ENCODE measurements around the gene SCGN. TPM values are rescaled to one million over a fixed set of nuclear protein-coding genes. Genes with fewer than 3 reads are reported as not detected.

Gene SCGN
- total and polyA plus RNA-seq, 12 donors = 0.26 to 2.7 (median 0.94) TPM; not detected in 2

GRCh38 chr6:25713824-25714223, 61.8 kb downstream of the SCGN start:
- TF ChIP-seq CTCF (IDR thresholded peaks at IDR 0.05) = no peak
- Histone ChIP-seq H3K27me3 (peaks cover 0 to 6% (median 0%) of the 10 kb centered on the region in 7 donors), H3K27ac (no peak overlapping the region), H3K4me1 (no peaks in the 10 kb centered on the region), H3K9me3 (no peaks in the 10 kb centered on the region), H3K36me3 (no peaks in the 10 kb centered on the region), H3K4me3 (no peak overlapping the region)
- WGBS, 2 donors = 50 to 58% methylated on average over 1 of the region's 1 CpG
- ATAC-seq (no peak), DNase-seq (no peak)
- intact Hi-C loops (cut with DNase I) = loop anchor here in 3 of 10 donors (10.0 kb wide), 2 partner anchors 231 to 489 kb away; no protein-coding TSS in a partner anchor

- Histone ChIP-seq H3K9me3 (no peaks in the 10 kb centered on the region), H3K4me3 (no peak overlapping the region), H3K27me3 (peaks cover 0 to 12% (median 0%) of the 10 kb centered on the region in 7 donors), H3K27ac (no peak overlapping the region), H3K4me1 (no peaks in the 10 kb centered on the region), H3K36me3 (no peaks in the 10 kb centered on the region)
- ATAC-seq (no peak), DNase-seq (no peak)
- intact Hi-C loops (cut with DNase I) = loop anchor here in 4 of 10 donors (5.0 to 10.0 kb wide), 5 partner anchors 173 to 492 kb away; no protein-coding TSS in a partner anchor
- TF ChIP-seq CTCF (IDR thresholded peaks at IDR 0.05) = no peak
- 38 to 56% methylated on average over 3 of the region's 3 CpGs for WGBS, 2 donors
These were observed 62.8 kb downstream of the SCGN start for GRCh38 chr6:25714765-25715164.

GRCh38 chr6:25715794-25716193, 63.8 kb downstream of the SCGN start:
- ATAC-seq (no peak), DNase-seq (no peak)
- H3K27ac ChIP-seq = no peak overlapping the region
- intact Hi-C loops (cut with DNase I) = loop anchor here in 4 of 10 donors (5.0 to 10.0 kb wide), 5 partner anchors 172 to 493 kb away; no protein-coding TSS in a partner anchor
- TF ChIP-seq CTCF (IDR thresholded peaks at IDR 0.05) = no peak
- WGBS, 2 donors = 77 to 88% methylated on average over 4 of the region's 4 CpGs
- peaks cover 0 to 21% (median 0%) of the 10 kb centered on the region in 7 donors for H3K27me3 ChIP-seq
- no peaks in the 10 kb centered on the region for H3K9me3 ChIP-seq
- H3K4me3 ChIP-seq = no peak overlapping the region
- no peaks in the 10 kb centered on the region for H3K4me1 ChIP-seq
- no peaks in the 10 kb centered on the region for H3K36me3 ChIP-seq

GRCh38 chr6:25717866-25718740, 66.1 kb downstream of the SCGN start:
- no peaks in the 10 kb centered on the region for H3K9me3 ChIP-seq
- H3K4me3 ChIP-seq = no peak overlapping the region
- ATAC-seq = no peak
- no peaks in the 10 kb centered on the region for H3K36me3 ChIP-seq
- WGBS, 2 donors = 35 to 38% methylated on average over 6 of the region's 6 CpGs
- peaks cover 0 to 24% (median 0%) of the 10 kb centered on the region in 7 donors for H3K27me3 ChIP-seq
- TF ChIP-seq CTCF (IDR thresholded peaks at IDR 0.05) = peak in 8 of 9 donors; percentile 13 to 67 (median 54)
- H3K27ac ChIP-seq = no peak overlapping the region
- no peaks in the 10 kb centered on the region for H3K4me1 ChIP-seq
- no peak for DNase-seq
- intact Hi-C loops (cut with DNase I) = loop anchor here in 4 of 10 donors (5.0 to 10.0 kb wide), 5 partner anchors 169 to 496 kb away; no protein-coding TSS in a partner anchor
